ENCODE measurements around the gene MSMP. TPM values are rescaled to one million over a fixed set of nuclear protein-coding genes. Genes with fewer than 3 reads are reported as not detected.

The MSMP gene
- total RNA-seq, 1 experiment from 2014 or later: not detected

- no peak overlapping the region for H3K27ac ChIP-seq
- peaks cover 91% of the 10 kb centered on the region for H3K36me3 ChIP-seq
- no peaks in the 10 kb centered on the region for H3K9me3 ChIP-seq (replicated peaks)
- no peak overlapping the region for H3K4me3 ChIP-seq
- no peaks in the 10 kb centered on the region for H3K27me3 ChIP-seq (replicated peaks)
- no peak for DNase-seq (ENCODE audit: low read depth in 1 of 2, low spot score in 2 of 2)
- H3K4me1 ChIP-seq (replicated peaks): no peaks in the 10 kb centered on the region
Observed at GRCh38 chr9:35717132-35717870, 36.8 kb downstream of the MSMP start.

- H3K9me3 ChIP-seq (replicated peaks): no peaks in the 10 kb centered on the region
- no peak overlapping the region for H3K4me3 ChIP-seq
- no peak for DNase-seq (ENCODE audit: low read depth in 1 of 2, low spot score in 2 of 2)
- no peaks in the 10 kb centered on the region for H3K27me3 ChIP-seq (replicated peaks)
- H3K36me3 ChIP-seq: peaks cover 85% of the 10 kb centered on the region
- no peak overlapping the region for H3K27ac ChIP-seq
- H3K4me1 ChIP-seq (replicated peaks): no peaks in the 10 kb centered on the region
Observed at GRCh38 chr9:35716230-35716629, 37.8 kb downstream of the MSMP start.

GRCh38 chr9:35714579-35715252 lies 39.4 kb downstream of the MSMP start:
- DNase-seq (ENCODE audit: low read depth in 1 of 2, low spot score in 2 of 2): no peak
- H3K27ac ChIP-seq: no peak overlapping the region

GRCh38 chr9:35714123-35714522 lies 40.0 kb downstream of the MSMP start:
- DNase-seq (ENCODE audit: low read depth in 1 of 2, low spot score in 2 of 2): no peak
- Histone ChIP-seq H3K27me3 (replicated peaks) (no peaks in the 10 kb centered on the region), H3K9me3 (replicated peaks) (no peaks in the 10 kb centered on the region), H3K36me3 (peaks cover 78% of the 10 kb centered on the region), H3K4me1 (replicated peaks) (no peaks in the 10 kb centered on the region), H3K27ac (no peak overlapping the region), H3K4me3 (no peak overlapping the region)

More at GRCh38 chr9:35714579-35715252, 39.4 kb downstream of the MSMP start:
- Histone ChIP-seq H3K9me3 (replicated peaks) (no peaks in the 10 kb centered on the region), H3K4me3 (no peak overlapping the region), H3K36me3 (peaks cover 80% of the 10 kb centered on the region), H3K4me1 (replicated peaks) (no peaks in the 10 kb centered on the region), H3K27me3 (replicated peaks) (no peaks in the 10 kb centered on the region)

- Histone ChIP-seq H3K9me3 (replicated peaks) (no peaks in the 10 kb centered on the region), H3K27ac (no peak overlapping the region), H3K4me1 (replicated peaks) (no peaks in the 10 kb centered on the region), H3K36me3 (peaks cover 78% of the 10 kb centered on the region), H3K4me3 (no peak overlapping the region), H3K27me3 (replicated peaks) (no peaks in the 10 kb centered on the region)
- no peak for DNase-seq (ENCODE audit: low read depth in 1 of 2, low spot score in 2 of 2)
Observed at GRCh38 chr9:35713578-35713977, 40.5 kb downstream of the MSMP start.

GRCh38 chr9:35712762-35713400 lies 41.2 kb downstream of the MSMP start:
- no peak overlapping the region for H3K27ac ChIP-seq
- no peaks in the 10 kb centered on the region for H3K9me3 ChIP-seq (replicated peaks)
- no peaks in the 10 kb centered on the region for H3K27me3 ChIP-seq (replicated peaks)
- H3K36me3 ChIP-seq: peaks cover 78% of the 10 kb centered on the region
- no peak for DNase-seq (ENCODE audit: low read depth in 1 of 2, low spot score in 2 of 2)
- no peak overlapping the region for H3K4me3 ChIP-seq
- no peaks in the 10 kb centered on the region for H3K4me1 ChIP-seq (replicated peaks)

- Histone ChIP-seq H3K9me3 (replicated peaks) (no peaks in the 10 kb centered on the region), H3K4me3 (no peak overlapping the region), H3K27ac (no peak overlapping the region), H3K4me1 (replicated peaks) (no peaks in the 10 kb centered on the region), H3K36me3 (peaks cover 79% of the 10 kb centered on the region), H3K27me3 (replicated peaks) (no peaks in the 10 kb centered on the region)
- DNase-seq (ENCODE audit: low read depth in 1 of 2, low spot score in 2 of 2): no peak
Observed at GRCh38 chr9:35711501-35712428, 42.3 kb downstream of the MSMP start.

- no peak overlapping the region for H3K4me3 ChIP-seq
- no peaks in the 10 kb centered on the region for H3K27me3 ChIP-seq (replicated peaks)
- no peak for DNase-seq (ENCODE audit: low read depth in 1 of 2, low spot score in 2 of 2)
- no peak overlapping the region for H3K27ac ChIP-seq
- H3K9me3 ChIP-seq (replicated peaks): no peaks in the 10 kb centered on the region
- peaks cover 81% of the 10 kb centered on the region for H3K36me3 ChIP-seq
- H3K4me1 ChIP-seq (replicated peaks): no peaks in the 10 kb centered on the region
Observed at GRCh38 chr9:35710818-35711500, 43.1 kb downstream of the MSMP start.

GRCh38 chr9:35708146-35708545 lies 45.9 kb downstream of the MSMP start:
- peaks cover 79% of the 10 kb centered on the region for H3K36me3 ChIP-seq
- no peak overlapping the region for H3K4me3 ChIP-seq
- no peaks in the 10 kb centered on the region for H3K9me3 ChIP-seq (replicated peaks)
- no peak overlapping the region for H3K27ac ChIP-seq
- no peaks in the 10 kb centered on the region for H3K4me1 ChIP-seq (replicated peaks)
- no peaks in the 10 kb centered on the region for H3K27me3 ChIP-seq (replicated peaks)
- no peak for DNase-seq (ENCODE audit: low read depth in 1 of 2, low spot score in 2 of 2)

GRCh38 chr9:35706951-35707350 lies 47.1 kb downstream of the MSMP start:
- no peak for DNase-seq (ENCODE audit: low read depth in 1 of 2, low spot score in 2 of 2)
- peaks cover 85% of the 10 kb centered on the region for H3K36me3 ChIP-seq
- H3K9me3 ChIP-seq (replicated peaks): no peaks in the 10 kb centered on the region

GRCh38 chr9:35705836-35706430 lies 48.1 kb downstream of the MSMP start:
- no peak for DNase-seq (ENCODE audit: low read depth in 1 of 2, low spot score in 2 of 2)
- no peak overlapping the region for H3K27ac ChIP-seq
- H3K9me3 ChIP-seq (replicated peaks): no peaks in the 10 kb centered on the region
- no peak overlapping the region for H3K4me3 ChIP-seq
- no peaks in the 10 kb centered on the region for H3K27me3 ChIP-seq (replicated peaks)
- H3K4me1 ChIP-seq (replicated peaks): no peaks in the 10 kb centered on the region
- peaks cover 87% of the 10 kb centered on the region for H3K36me3 ChIP-seq

More at GRCh38 chr9:35706951-35707350, 47.1 kb downstream of the MSMP start:
- Histone ChIP-seq H3K27ac (no peak overlapping the region), H3K27me3 (replicated peaks) (no peaks in the 10 kb centered on the region), H3K4me3 (no peak overlapping the region), H3K4me1 (replicated peaks) (no peaks in the 10 kb centered on the region)

GRCh38 chr9:35705372-35705771 lies 48.7 kb downstream of the MSMP start:
- no peaks in the 10 kb centered on the region for H3K4me1 ChIP-seq (replicated peaks)

More at GRCh38 chr9:35705372-35705771, 48.7 kb downstream of the MSMP start:
- no peak for DNase-seq (ENCODE audit: low read depth in 1 of 2, low spot score in 2 of 2)
- Histone ChIP-seq H3K27me3 (replicated peaks) (no peaks in the 10 kb centered on the region), H3K36me3 (peaks cover 87% of the 10 kb centered on the region), H3K4me3 (no peak overlapping the region), H3K27ac (no peak overlapping the region), H3K9me3 (replicated peaks) (no peaks in the 10 kb centered on the region)

Measured in SJSA1 (cell line).